SK-N-MC (cell line): ENCODE results near the gene ZDHHC1.

ENCODE experiments used
- EZH2 ChIP-seq: fragments of 200-600 bp; sonication (generic); IDR thresholded peaks from one replicate; pipeline ENCODE4 v1.6.1; 2017; ENCODE audit warnings: antibody characterized with exemption
- POLR2AphosphoS5 ChIP-seq: IDR thresholded peaks from 2 replicates; pipeline ENCODE4 v1.6.1; 2012; ENCODE audit warnings: mild to moderate bottlenecking, low read depth, low read length, borderline replicate concordance

- TF ChIP-seq POLR2AphosphoS5 (no peak), EZH2 (no peak)
Observed at GRCh38 chr16:67459861-67460150, 43.5 kb upstream of the ZDHHC1 start.
